Ovary (tissue), 9 donors: ENCODE measurements around the gene TBL1X. TPM values are rescaled to one million over a fixed set of nuclear protein-coding genes. Genes with fewer than 3 reads are reported as not detected.

Experiments
- DNase-seq, 5 donors: peaks; one replicate each; pipeline ENCODE4 v3.0.0-alpha.2; 2019 to 2020
- H3K27ac ChIP-seq, 2 donors: fragments of 200-600 bp; one replicate each; pipeline versions ENCODE4 v1.5.1 to v1.8.0; 2019 to 2022
- H3K27me3 ChIP-seq: fragments of 200-600 bp; one replicate; pipeline ENCODE4 v1.8.0; 2022
- H3K36me3 ChIP-seq: fragments of 200-600 bp; sonication (generic); one replicate; pipeline ENCODE4 v1.5.1; 2019
- H3K4me1 ChIP-seq: one replicate; pipeline ENCODE4 v1.8.1; 2013; ENCODE audit warnings: mild to moderate bottlenecking, moderate library complexity; ENCODE audit not compliant: insufficient read depth
- H3K4me3 ChIP-seq: fragments of 200-600 bp; sonication (generic); one replicate; pipeline ENCODE4 v1.5.1; 2017
- H3K9me3 ChIP-seq, 2 donors: fragments of 200-600 bp in 1 of 2; sonication (generic) in 1 of 2; one replicate each; pipeline versions ENCODE4 v1.5.1 to v1.8.1; 2013 to 2019; ENCODE audit warnings: mild to moderate bottlenecking in 1 of 2, moderate library complexity in 1 of 2
- EP300 ChIP-seq: sonication (generic); formaldehyde crosslinking; IDR thresholded peaks from one replicate; pipeline ENCODE4 v1.6.1; 2017; ENCODE audit warnings: antibody characterized with exemption
- POLR2A ChIP-seq: fragments of 450-650 bp; IDR thresholded peaks from one replicate; pipeline ENCODE4 v1.6.1; 2017; ENCODE audit warnings: antibody characterized with exemption, mild to moderate bottlenecking, moderate library complexity
- WGBS, 3 donors: extraction: QIAGEN DNeasy Blood & Tissue Kit in 1 of 3; methylation state at CpG; one replicate each; pipeline versions ENCODE4 v1.1.5 to v1.1.7; 2013 to 2017; 5-methylcytosine and 5-hydroxymethylcytosine counted together
- intact Hi-C, 4 donors: fragments of 100-400 bp; cut with DNase I; formaldehyde crosslinking; loops; one replicate each; pipeline versions ENCODE4 v1.11.0 to v1.15.1; 2022 to 2023
- polyA plus RNA-seq, 2 donors: library from polyadenylated mRNA; stranded (reverse); fragments of 200-250 nt in 1 of 2; fragments of 350-450 nt in 1 of 2; fragmentation: Illumina TruSeq in 1 of 2; extraction: RNeasy Lipid Tissue Mini Kit (QIAGEN cat#74804) in 1 of 2; gene quantifications; one replicate each; pipeline ENCODE4 v1.2.3, GENCODE V29; 2013 to 2014
- total RNA-seq, 7 donors: library from RNA; depleted of rRNA in 2 of 7; stranded (reverse); fragments of >200 nt in 2 of 7; fragmentation: NEBNext Ultra II Directional in 3 of 7; extraction: Animal tissue kit (Norgen Biotek cat#: 25700) in 3 of 7; gene quantifications; one replicate each; pipeline versions ENCODE4 v1.1.0 to v1.2.4, GENCODE V29; 2016 to 2023
- TF ChIP-seq, protein P1 (sequence below), 3 donors: fragments of 450-650 bp in 2 of 3; fragments of 200-600 bp in 1 of 3; IDR thresholded peaks; one replicate each; pipeline versions ENCODE4 v1.5.1 to v1.8.0; 2016 to 2022; ENCODE audit warnings: antibody characterized with exemption in 3 of 3, mild to moderate bottlenecking in 1 of 3
- donor health status: DM: no; HTN: no; CAD: no; lungs with moderate emphysema.
- donor health status: DM: no; HTN: no; CAD: no.
- donor health status: Bipolar disorder and iron deficiency.
- donor health status: DM: yes; HTN: yes; CAD: no.
- donor health status: DM: no; HTN: no; CAD: no.
- donor health status: DM: yes; HTN: yes; CAD: no.

TBL1X gene
- total and polyA plus RNA-seq, 9 donors, result 11.3 to 50.5 (median 32.0) TPM

GRCh38 chrX:9538544-9539045, 73.7 kb downstream of the TBL1X start:
- Histone ChIP-seq H3K36me3 (no peaks in the 10 kb centered on the region), H3K27ac (no peak overlapping the region), H3K4me3 (no peak overlapping the region), H3K4me1 (peaks cover 4% of the 10 kb centered on the region), H3K9me3 (no peaks in the 10 kb centered on the region), H3K27me3 (no peaks in the 10 kb centered on the region)
- peak in 2 of 5 donors; percentile 20 to 63 for DNase-seq
- 43 to 55% (median 44%) methylated on average over 10 of the region's 10 CpGs for WGBS, 3 donors
- TF ChIP-seq EP300 (no peak), POLR2A (no peak)
- TF ChIP-seq, protein P1, sequence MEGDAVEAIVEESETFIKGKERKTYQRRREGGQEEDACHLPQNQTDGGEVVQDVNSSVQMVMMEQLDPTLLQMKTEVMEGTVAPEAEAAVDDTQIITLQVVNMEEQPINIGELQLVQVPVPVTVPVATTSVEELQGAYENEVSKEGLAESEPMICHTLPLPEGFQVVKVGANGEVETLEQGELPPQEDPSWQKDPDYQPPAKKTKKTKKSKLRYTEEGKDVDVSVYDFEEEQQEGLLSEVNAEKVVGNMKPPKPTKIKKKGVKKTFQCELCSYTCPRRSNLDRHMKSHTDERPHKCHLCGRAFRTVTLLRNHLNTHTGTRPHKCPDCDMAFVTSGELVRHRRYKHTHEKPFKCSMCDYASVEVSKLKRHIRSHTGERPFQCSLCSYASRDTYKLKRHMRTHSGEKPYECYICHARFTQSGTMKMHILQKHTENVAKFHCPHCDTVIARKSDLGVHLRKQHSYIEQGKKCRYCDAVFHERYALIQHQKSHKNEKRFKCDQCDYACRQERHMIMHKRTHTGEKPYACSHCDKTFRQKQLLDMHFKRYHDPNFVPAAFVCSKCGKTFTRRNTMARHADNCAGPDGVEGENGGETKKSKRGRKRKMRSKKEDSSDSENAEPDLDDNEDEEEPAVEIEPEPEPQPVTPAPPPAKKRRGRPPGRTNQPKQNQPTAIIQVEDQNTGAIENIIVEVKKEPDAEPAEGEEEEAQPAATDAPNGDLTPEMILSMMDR (IDR thresholded peaks at IDR 0.05), result no peak
- intact Hi-C loops, result no loop called here

DNA sequence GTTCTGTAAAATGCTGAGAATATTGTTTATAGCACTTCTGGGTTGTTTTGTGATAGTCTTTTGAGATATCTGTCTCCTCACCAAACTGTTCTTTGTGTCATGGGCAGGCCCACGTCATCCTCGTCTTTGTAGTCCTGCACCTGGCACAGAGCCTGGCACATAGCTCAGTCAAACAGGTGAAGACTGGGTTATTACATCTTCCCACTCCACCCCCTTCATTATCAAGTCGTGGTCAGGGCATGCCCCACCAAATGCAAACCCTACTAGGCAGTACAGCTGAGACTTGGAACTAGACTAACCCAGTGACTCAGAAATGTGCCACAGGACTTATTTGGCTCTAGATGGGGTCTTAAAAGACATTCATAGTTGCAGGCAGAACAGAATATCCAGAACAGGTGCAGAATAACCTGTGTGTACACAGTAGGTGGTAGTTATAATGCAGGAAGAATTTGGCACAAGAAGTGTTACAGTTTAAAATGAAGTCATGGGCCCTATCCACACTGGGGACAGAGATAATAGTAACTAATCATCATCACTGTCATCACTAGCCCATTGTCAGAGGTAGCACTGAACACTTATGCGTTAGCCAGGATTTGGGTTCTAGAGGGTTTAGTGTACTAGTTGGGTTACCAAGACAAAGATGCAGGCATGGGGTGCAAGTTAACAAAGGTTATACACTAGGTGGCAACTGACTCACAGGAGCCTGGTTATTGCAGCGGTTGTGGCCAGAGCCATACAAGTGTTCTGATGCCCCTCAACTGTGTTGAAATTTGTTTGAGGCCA, 74.9 kb downstream of the TBL1X start:
- H3K36me3 ChIP-seq, result no peaks in the 10 kb centered on the region
- H3K9me3 ChIP-seq, result no peaks in the 10 kb centered on the region
- intact Hi-C loops, result no loop called here
- peaks cover 4% of the 10 kb centered on the region for H3K4me1 ChIP-seq
- no peak overlapping the region for H3K4me3 ChIP-seq
- H3K27me3 ChIP-seq, result no peaks in the 10 kb centered on the region
- WGBS, 3 donors, result 79 to 85% (median 79%) methylated on average over 5 of the region's 5 CpGs
- no peak overlapping the region for H3K27ac ChIP-seq
- no peak for TF ChIP-seq EP300
- TF ChIP-seq, protein P1 (IDR thresholded peaks at IDR 0.05), result no peak
- no peak for TF ChIP-seq POLR2A
- DNase-seq, result no peak

DNA sequence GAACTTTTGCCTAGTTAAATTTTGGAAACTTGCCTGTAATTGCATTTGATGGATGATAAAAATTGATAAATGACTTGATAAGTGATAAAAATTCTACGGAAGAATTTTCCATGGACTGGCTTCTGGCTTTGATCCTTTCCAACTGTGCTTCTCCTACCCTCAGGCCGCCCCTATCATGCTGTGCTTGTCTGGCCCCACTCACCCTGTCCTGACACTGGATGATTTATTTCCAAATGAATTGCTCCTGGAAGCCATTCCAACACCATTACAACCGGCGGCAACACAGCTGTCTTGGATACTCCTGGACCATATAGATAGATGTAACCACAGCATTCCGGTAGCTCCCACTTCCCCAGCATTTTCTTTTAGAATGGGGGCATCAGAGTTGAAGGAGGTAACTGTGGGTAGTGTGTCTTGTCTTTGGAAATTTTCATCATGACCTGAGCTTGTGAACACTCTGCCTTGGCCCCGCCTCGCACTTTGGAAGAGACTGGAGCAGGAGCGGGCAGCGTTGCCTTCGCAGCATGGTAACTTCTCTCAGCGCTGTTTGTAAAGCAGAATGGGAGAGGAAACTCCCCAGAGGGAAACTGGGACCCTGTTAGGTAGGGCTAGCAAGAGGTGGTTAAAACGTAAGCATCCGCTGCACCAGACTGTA, 77.4 kb downstream of the TBL1X start:
- H3K27ac ChIP-seq, result no peak overlapping the region
- no peaks in the 10 kb centered on the region for H3K9me3 ChIP-seq
- H3K27me3 ChIP-seq, result no peaks in the 10 kb centered on the region
- peaks cover 4% of the 10 kb centered on the region for H3K4me1 ChIP-seq
- 72 to 79% (median 76%) methylated on average over 13 of the region's 13 CpGs for WGBS, 3 donors
- DNase-seq, result no peak
- intact Hi-C loops, result no loop called here
- H3K4me3 ChIP-seq, result no peak overlapping the region
- TF ChIP-seq, protein P1 (IDR thresholded peaks at IDR 0.05), result no peak
- no peak for TF ChIP-seq POLR2A
- TF ChIP-seq EP300, result no peak
- H3K36me3 ChIP-seq, result no peaks in the 10 kb centered on the region

GRCh38 chrX:9542761-9543111, 77.9 kb downstream of the TBL1X start:
- no peak for TF ChIP-seq POLR2A
- TF ChIP-seq, protein P1 (IDR thresholded peaks at IDR 0.05), result no peak
- no peak for TF ChIP-seq EP300
- Histone ChIP-seq H3K4me3 (no peak overlapping the region), H3K27me3 (no peaks in the 10 kb centered on the region), H3K27ac (no peak overlapping the region), H3K9me3 (no peaks in the 10 kb centered on the region), H3K4me1 (peaks cover 4% of the 10 kb centered on the region), H3K36me3 (no peaks in the 10 kb centered on the region)
- WGBS, 3 donors, result 73 to 79% (median 77%) methylated on average over 12 of the region's 12 CpGs
- DNase-seq, result no peak
- intact Hi-C loops, result no loop called here
